GM19099 (cell line): Measurements from ENCODE around the gene PRKAG2.

Experiments
- POLR2A ChIP-seq: IDR thresholded peaks from 3 replicates; pipeline ENCODE4 v1.6.1; 2011; ENCODE audit warnings: low read depth; ENCODE audit not compliant: insufficient read length; ENCODE audit errors: extremely low read depth

PRKAG2 gene

DNA sequence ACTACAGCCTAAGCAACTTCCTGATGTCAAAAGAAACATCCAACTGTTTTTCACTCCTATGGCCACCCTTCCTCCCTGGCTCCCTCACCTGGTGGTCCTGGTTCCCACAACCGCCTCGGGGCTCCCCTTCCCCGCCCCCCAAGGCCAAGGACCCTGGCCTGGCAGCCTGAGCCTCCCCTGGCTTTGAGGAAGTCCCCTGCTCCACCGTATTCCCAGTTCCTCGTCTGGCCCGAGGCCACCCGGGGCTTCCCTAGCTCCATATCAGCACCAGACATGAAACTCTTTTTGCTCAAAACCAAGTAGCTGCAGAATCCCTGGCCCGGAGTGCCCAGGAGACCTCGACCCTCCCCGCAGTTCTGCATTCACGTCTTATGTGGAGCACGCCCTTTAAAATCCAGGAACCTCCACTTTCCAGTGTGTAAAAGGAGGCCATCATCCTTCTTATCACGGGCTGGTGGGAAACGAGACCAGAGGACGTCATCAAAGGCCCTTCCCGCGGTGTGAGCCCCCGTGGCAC lies 82.9 kb downstream of the PRKAG2 start:
- TF ChIP-seq POLR2A: no peak

DNA sequence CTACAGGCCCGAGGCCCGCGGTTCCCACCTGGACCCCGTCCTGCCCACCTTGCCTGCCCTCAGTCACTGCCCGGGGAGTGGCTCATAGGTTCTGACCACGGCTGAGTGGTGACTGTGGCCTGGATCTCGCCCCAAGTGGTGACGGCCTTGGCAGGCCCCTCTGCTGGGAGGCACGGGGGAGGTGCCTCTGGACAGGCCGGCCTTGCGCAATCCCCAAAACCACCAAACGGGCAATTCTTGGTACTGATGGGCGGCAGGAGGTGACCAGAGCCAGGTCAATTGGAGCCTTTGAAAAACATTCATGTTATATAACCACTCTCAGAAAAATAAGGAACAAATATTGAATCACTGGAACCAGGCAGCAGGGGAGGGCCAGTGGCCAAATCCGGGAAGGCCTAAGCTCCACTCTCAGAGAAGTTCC lies 83.4 kb downstream of the PRKAG2 start:
- TF ChIP-seq POLR2A: no peak

DNA sequence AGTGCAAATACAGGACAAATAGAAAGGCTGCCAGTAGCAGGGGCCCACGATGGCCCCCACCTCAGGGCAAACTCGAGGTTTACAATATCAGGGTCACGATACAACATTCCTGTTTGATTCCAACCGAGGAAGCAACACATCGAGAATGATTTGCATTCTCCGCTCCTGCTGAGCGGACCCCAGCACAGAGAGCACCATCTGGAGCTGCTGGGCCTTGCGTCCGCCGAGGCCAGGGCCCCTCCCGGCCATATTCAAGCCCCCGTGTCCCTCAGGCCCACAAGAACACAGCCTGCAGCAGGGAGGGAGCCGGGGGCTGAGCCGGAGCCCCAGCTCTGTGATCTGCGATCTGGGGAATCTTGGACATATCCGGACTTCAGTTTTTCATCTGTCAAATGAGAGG lies 84.3 kb downstream of the PRKAG2 start:
- no peak for TF ChIP-seq POLR2A

DNA sequence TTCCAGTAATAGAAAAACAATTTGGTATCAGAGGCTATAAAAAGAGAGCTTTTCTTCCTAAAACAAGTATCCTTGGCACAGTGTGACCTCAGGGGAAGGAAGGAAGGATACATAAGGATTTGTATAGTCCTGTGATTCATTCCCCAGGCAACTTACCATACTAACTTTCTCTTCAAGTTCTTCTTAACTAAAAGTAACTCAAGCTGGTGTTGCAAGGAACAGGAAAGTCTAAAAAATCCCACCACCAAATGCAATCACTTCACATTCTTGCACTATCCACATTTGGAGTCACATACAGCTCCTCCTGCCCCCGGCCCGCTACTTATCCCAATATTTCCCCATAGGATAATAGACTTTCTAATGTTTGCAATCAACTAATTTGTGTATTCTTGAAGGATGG lies 84.8 kb downstream of the PRKAG2 start:
- no peak for TF ChIP-seq POLR2A

DNA sequence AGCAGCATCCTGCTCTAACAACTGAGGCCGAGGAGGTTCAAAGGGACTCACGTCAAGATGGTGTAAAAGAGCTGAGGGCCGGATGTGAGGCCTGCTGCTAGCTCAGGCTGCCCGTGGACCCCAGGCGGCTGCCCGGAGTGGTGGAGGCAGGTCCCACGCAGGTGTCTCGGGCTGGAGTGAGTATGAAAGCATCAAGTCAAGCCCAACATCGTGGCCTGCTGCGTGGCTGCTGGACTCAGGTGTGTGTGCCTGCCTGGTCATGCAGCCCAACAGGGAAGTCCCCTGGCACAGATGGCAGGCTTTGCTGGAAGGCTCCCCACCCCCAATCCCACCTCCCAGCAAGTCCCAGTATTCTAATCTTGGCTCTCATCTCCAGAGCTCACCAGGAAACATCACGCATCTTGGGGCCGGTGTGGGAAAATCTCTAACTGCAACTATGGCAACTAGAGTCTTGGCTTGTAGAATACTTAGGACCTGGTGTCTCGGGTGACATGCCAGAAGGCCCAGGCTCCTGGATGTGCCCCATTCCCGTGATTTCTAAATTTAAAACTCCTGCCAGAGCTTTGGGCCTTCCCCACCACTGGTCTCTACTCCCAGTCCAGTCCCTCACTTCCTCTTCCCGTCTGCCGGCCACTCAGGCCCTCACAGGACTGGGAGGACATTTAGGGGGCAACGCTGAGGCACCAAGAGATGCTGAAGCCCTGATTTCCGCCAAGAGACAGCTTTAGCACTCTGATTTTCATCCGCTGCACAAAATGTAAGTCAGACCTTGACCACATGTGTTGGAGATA lies 85.9 kb downstream of the PRKAG2 start:
- no peak for TF ChIP-seq POLR2A

DNA sequence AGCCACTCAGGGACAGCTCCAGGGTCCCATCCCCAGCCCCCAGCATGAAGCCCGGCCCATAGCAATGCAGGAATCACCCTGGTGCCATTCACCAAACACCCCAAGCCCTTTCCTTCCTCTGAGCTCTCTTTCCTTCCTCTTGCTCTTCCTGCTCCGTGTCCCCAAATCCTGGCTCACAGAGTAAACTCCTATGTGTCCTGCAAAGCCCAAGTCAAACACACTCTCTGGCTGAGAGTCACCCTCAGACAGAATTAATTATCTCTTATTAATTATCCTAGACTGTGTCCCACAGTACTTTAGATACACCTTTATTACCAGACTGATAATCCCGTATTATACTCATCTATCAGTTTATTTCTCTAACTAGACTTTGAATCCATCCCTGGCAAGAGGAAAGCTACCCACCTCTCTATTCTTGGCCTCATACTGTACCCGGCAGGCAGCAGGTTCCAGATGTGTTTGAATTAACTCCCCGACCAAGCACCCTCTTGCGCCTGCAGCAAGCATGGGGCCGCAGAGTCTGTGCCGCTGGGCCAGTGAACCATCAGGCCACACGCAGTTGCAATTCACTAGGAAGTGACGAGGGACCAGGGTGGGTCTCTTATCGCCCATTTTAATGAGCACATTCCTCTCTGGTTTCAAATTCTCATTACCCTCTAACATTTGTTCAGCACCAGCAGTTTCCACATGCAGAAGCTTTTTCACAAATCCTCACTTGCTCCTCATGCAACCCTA lies 86.7 kb downstream of the PRKAG2 start:
- TF ChIP-seq POLR2A: no peak

DNA sequence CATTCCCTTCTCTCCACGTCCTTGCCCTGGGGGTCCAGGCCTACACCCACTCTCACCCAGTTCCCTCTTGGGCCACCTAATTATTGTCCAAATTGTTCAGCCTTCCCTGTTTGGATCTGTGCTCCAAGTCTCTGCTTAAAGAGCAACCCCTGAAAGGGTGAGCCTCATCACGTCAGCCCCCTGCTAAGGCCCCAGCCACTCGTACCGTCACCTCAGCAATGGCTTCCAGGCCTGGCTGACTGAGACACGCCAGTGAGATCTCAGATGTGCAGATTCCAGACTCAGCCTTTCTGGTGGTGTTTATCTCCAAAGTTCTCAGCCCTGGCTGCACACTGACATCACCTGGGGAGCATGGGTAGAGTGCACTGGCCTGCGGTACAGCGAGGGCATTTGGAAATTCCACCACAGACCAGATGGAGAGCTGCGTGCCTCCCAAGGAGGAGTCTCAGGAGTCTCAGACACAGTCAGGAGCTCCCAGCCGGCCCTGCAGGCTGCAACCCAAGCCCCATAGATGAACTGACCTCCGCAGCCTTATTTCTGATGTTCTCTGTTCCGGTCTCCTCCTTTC lies 87.5 kb downstream of the PRKAG2 start:
- TF ChIP-seq POLR2A: no peak

DNA sequence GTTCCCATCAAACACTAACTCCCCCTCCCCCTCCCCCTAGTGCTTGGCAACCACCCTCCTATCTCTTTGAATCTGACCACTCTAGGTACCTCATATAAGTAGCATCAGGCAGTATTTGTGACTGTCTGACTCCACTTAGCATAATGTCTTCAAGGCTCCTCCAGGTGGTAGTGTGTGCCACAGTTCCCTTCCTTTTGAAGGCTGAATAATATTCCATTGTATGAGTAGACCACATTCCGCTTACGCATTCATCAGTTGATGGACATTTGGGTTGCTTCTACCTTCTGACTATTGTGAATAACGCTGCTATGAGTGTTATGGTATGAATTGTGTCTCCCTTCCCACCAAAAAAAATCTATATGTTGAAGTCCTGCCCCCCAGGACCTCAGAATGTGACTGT lies 89.6 kb downstream of the PRKAG2 start:
- no peak for TF ChIP-seq POLR2A

DNA sequence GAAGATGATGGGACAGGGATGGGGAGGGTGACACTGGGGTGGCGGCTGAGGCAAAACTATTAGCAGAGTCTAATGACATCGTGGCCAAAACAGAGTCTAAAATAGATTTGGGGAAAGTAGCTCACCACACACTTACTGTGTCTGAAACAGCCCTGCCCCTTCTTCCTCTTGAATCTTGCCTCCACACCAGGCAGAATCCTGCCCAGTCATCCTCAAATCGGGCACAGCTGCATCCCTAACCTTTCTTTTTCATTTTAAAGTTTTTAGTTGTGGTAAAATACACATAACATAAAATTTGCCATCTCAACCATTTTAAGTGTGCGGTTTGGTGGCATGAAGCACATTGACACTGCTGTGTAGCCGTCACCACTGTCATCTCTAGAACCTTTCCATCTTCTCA lies 90.0 kb downstream of the PRKAG2 start:
- no peak for TF ChIP-seq POLR2A

DNA sequence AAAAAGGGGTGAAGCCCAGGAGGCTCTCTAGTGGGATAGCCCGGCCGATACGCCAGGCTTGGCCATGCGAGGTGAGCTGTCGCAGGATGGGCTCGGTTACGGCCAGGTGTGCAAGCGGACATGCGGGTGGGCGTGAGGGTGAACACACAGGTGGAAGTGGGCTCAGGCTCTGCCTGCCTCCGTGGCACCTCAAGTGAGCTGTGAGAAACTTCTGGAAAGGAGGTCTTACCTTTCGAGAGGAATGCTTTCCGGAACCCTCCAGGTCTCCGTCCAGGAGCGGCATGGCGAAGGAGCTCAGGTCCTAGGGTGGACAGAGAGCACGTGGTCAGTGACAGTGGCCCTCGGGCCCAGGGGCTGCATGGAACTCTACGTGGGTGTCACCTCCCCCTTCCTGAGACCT lies 90.7 kb downstream of the PRKAG2 start:
- no peak for TF ChIP-seq POLR2A

DNA sequence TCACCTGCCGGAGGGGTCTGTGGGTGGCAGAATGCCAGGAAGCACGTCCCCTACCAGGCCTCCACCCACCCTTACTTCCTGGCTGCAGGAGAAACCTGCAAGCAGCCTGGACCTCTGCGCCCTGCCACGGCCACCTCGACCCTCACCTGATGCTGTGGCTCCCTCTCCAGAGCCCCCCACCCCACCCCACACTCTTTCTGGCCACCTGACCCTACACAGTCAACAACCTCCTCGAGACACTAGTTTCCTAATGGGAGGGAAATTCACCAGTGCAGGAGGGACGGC lies 91.3 kb downstream of the PRKAG2 start:
- no peak for TF ChIP-seq POLR2A

DNA sequence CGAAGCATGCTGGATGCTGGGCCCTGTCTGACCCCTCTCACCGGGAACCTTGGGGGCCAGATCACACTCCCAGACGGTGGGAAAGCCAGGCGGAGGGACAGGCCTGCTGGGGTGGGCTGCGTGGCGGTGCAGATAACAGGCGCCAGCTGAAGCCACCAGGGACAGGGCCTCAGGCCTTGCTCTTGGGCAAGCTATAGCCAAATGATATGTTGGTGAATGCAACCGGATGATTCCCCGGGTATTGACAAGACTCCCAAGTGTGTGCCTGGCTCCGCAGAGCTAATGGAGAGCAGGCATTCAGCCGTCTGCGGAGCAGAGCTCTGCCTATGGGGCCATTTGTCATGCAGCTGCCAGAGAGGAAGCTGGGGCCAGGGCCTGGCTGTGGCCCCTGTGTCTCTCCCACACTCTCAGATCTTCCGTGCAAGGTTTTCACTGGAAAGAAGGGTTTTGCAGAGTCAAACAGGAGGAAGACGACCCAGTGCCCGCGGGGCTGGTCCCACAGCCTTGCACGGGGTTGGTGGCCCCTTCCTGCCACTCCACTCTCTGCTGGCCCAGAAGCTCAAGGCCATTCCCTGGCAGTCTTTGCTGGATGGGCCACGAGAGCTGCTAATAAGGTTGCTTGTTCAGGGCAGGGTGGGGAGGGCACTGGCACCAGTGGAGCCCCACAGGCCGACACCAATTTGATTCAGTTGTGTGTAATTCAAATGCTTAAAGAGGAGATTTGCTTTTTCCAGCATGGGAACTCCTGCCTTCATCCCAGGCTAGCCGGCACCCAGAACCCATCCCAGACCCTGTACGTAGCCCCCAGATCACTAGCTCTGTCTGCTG lies 91.8 kb downstream of the PRKAG2 start:
- TF ChIP-seq POLR2A: no peak

DNA sequence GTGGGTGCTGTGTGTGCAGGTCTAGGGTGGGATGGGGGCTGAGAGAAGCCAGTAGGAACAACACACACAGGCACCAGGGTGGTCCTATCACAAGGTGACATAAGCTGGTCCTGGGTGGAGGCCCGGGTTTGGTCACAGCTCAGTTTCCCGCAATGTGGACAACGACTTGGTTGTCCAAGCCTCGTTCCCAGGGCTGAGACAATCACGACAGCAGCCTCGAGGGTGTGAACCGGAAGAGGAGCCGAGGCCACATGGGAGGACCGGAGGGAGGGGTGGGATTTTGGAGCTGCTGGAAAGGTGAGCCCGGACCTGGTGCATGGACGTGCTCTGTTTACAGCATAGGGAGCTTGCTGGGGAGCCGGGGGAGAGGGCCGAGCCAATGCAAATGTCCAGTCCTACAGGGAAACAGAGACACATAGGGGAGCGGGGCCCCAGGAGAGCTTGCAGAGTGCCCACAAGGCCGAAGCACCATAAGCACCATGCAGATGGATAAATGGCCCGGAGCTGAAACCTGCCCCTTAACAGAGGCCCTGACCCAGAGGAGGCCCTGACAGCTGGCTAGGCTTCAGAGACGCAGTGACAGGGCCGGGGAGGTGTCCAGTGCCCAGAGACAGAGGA lies 92.8 kb downstream of the PRKAG2 start:
- TF ChIP-seq POLR2A: no peak

DNA sequence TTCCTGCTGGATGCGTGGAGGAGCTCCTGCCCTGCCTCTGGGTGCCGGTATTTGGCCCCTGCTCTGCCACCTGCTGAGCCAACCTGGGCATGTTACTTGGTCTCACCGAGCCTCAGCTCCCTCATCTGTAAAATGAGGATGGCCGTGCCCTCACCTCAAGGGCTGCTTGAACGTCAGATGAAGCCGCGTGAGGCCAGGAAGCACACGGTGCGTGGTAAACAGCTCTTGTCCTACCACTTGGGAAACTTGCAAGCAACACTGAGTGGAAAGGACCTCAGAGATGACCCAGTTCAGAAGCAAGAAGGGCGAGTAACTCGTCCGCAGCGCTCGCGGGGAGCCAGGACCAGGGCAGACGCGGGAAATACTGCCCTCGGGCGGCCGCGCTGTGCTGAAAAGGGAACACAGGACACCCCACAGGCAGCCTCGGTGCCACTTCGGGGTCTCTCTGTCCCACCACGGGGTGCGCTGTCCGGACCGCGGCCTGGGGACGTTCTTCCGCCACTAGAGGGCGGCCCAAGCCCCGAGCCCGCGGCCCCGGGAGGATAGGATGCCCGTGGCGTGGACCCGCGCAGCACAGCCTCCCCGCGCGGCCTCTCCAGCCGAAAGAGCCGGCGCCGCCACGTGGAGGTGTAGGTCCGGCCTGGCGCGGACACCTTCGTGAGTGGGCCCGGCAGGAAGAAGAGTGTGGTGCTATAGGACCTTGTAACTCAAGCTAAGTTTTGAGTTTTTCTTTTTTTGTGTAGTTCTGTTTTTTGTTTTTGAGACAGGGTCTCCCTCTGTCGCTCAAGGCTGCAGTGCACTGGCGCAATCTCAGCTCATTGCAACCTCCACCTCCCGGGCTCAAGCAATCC lies 94.1 kb downstream of the PRKAG2 start:
- TF ChIP-seq POLR2A: no peak
